SW480 (cell line): Measurements from ENCODE around the gene MARS1.

ENCODE experiments used
- DNase-seq: peaks from one replicate; pipeline ENCODE4 v3.0.0-alpha.2; 2016; ENCODE audit warnings: low spot score

Gene MARS1

DNA sequence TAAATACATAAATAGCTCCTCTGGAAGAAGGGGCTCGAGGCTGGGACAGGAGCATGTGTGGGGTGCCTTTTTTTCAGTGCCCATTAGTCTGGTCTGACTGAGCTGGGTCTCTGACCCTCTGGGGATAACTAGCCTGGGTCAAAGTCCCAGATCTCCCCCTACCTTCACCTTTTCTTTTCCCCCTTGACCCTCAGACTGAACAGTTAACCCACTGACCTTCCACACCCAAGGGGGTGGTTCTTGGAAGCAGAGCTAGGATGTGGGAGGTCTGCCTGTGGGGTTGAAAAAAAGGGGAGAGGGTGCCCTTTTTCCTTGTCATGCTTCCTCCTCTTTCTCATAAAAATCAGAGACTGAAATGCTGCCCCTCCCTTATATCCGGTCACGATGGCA is 29.2 kb upstream of the MARS1 start:
- DNase-seq: no peak

DNA sequence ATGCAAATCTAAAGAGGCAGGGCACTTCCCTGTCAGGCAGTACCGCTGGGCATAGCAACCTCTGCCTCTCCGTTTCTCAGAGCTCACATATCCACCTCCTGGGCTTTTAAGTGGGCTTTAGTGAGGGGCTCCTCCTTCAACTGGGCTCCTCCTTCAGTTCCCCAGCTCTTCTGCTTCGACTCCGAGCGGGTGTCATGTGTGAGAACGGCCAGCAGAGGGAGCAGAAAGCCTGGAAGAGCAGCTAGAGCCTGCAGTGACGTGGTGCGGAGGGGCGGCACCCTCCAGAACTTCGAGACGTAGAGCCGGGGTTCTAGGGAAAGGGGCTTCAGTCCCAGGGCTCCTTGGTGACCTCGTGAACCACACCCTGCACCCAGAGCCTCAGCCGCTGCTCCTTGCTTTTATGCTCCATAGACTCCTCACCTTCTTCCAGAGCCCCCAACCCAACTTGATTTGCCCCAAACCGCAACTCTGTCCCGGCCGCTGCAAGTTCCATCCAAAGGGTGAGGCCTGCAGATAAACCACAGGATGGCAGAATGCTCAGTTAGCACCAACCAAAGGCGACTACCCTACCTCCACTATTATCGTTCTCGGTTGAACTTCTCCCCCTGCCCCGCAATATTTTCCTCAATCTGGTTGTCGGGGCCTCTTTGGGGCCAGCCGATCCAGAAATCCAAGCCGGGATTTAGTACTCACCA is 28.7 kb upstream of the MARS1 start:
- peak; percentile 94 for DNase-seq

DNA sequence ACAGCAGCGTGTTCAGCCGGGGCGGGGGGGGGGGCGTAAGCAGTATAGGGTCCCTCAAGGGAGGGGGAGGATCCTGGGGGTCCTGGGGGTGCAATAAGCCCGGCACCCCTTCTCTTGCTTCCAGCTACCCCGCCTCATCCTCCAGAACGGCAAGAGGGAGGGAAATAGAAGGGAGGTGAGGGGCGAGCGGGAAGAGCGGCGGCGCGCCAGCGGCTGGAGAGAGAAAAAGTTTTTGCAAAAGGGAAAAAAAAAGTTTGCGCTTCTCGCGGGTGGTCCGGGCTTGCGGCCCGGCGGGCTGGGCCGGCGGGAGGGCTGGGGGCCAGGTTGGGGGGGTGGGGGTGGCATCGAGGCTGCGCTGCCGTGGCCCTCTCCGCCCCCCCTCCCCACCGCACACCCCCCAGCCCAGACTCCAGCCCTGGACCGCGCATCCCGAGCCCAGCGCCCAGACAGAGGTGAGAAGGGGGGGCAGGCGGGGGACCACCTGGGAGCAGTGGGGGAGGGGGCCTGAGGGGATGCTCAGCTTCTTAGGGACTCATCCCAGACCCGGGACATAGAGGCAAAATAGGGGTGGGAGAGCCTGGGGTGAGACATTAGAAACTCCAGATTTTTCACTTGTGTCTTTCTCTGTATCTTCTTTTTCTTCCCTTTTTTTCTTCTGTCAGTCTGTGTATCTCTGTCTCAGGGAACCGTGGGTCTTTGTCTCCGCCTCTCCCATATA is 28.0 kb upstream of the MARS1 start, which contains the start of gene GLI1:
Gene GLI1, plus strand, starts transcription at position 36 of the 718 bp plus-strand sequence. CDS start 3,907 bp downstream, outside the sequence.
- no peak for DNase-seq

DNA sequence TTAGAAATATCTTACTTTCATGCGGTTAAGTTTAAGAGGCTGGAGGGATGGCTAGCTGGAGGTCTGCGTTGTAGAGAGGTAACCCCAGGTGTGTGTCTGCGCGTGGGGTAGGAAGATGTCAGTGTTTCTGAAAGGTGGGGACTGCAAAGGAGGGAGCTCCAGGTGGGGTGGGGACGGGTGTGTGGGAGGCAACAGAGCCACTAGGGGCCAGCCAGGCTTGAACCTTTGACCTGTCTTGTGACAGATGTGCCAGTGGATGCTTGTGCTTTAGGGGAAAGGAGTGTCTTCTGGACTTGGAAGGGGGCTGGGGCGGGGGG is 27.4 kb upstream of the MARS1 start:
- peak; percentile 51 for DNase-seq

DNA sequence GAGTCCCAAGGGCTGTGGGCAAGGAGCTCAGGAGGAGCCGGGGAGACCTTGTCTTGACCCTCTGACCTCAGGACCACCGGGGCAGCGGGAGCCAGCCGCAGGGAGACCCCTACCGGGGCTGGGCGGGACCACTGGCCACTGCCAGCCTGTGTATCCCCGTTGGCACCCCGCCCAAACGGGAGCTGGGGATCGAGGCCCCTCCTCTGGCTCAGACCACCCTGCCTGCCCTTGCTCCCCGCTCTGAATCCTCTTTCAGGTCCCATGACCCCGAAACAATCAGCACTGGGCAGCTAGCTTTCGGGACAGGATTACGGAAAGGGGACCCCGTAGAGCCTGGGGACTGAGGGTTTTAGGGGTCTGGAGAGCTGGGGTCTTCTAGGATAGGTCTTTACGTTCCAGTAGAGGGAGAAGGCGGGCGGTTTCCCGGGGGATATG is 27.0 kb upstream of the MARS1 start:
- DNase-seq: no peak

DNA sequence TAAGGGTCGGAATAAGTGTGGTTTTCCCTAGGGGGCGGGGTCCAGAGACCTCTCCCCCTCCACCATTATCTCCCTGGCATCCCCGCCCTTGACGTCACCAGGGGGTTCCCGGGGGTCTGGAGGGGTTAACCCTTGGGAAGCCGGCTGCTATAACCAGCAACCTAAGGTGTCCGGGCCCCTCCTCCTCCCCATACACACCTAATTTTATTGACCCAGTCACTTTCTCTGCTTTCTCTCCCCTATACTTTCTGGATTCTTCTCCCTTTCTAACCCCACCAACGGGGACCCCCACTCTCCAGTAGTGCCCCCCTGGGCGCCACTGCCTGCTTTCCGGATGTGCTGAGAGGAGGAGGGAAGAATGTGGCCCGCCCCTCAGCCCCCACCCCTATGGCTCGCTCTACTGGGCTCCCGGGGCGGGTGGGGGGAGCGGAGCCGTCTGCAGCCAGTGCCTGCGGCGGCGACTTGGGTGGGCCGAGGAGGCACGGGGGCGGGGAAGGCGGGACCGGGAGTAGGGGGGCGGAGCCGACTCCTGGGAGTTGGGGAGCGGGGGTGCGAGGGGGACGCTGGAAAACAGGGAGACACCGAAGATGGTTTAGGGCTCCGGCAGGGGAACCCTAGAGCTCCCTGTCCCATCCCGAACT is 26.5 kb upstream of the MARS1 start:
- DNase-seq: peak; percentile 50

DNA sequence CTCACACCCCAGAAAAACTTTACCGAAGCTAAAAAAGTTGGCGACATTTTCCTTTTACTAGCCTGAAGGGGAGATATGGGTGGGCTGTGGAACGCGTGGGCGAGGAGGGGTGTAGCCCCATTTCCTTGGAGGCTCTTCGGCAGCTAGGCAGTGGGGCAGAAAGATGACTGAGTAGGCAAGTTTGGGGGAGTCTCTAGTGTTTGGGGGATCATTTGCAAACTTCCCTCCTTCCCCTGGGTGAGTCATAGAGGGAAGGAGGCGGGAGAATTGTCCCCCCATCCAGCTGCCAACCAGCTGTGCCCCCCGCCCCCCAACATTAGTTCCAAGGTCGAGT is 26.0 kb upstream of the MARS1 start:
- no peak for DNase-seq

DNA sequence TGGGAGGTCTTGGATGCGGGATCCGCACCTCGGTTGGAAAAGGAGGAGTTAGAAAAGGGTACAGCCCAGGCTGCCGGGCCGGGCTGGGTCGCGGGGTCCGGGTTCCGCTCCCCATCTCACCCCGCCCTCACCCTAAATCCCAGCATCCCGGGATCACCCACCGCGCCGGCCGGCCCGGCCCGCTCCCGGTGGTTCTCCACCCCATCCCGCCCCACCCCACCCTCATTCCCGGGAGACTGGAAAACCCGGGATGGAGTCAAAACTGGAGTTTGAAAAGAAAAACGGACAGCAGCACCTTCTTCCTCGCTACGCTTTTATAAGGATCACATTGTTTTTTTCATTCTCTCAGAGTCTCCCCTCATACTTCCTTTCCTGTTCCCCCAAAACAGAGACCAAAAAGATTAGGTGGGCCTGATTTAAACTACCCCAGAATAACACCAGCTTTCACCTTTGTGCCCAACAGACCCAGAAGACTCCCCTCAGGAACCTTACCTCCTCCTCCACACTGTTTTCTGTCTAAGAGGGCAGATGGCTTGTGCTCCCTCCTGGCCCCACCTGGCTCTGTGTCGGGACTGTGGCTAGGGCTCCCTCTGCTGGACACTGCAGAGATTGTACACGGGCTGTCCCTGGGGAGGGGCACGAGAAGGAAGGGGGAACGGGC is 25.5 kb upstream of the MARS1 start:
- DNase-seq: peak; percentile 95

DNA sequence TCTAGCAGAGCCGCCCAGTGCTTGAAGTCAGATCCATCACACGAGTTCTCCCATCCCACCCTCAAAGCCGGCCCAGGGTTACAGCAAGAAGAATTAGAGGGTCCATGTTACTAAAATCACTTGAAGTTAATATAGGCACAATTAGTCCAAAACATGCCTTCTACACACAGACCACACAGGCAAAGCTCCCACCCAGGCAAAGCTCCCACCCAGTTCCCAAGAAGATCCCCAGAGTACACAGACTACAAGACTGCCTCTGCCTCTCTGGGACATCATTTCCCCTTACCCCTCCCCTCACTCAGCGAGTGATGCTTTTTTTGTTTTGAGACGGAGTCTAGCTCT is 25.0 kb upstream of the MARS1 start:
- no peak for DNase-seq

DNA sequence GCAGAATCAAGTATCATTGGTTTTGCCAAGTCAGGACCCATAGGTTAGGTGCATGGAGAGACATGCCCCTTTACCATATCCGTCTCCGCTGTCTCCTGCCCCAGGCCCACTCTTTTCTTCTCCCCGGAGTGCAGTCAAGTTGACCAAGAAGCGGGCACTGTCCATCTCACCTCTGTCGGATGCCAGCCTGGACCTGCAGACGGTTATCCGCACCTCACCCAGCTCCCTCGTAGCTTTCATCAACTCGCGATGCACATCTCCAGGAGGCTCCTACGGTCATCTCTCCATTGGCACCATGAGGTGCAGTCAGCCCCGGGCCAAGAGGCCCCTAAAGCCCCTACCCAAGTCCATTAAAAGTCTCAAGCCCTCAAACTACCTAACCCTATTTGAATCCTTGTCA is 23.3 kb upstream of the MARS1 start:
- DNase-seq: no peak

DNA sequence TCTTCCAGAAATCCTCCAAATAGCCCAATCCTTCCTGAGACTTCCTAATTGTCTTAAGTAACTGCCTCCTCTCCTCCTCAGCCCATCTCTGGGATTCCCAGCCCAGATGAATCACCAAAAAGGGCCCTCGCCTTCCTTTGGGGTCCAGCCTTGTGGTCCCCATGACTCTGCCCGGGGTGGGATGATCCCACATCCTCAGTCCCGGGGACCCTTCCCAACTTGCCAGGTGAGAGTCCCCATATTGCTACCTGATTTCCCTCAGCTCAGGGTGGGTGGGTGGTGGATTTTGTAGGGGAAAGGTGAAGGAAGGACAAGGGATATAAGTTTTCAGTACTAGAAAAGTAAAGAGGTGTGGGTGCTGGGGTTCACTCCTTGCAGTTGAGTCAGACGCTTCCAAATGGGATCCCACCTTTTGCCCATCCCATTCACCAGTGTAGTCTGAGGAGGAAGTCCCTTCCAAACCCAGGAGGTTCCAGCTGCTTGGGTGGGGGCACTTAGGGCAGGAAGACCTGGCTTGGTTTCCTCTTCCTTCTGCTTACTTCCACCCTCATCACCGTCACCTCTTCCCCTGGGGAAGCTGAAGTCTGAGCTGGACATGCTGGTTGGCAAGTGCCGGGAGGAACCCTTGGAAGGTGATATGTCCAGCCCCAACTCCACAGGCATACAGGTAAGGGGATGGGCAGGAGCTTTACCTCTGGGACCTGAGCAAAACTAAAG is 22.7 kb upstream of the MARS1 start:
- DNase-seq: no peak

DNA sequence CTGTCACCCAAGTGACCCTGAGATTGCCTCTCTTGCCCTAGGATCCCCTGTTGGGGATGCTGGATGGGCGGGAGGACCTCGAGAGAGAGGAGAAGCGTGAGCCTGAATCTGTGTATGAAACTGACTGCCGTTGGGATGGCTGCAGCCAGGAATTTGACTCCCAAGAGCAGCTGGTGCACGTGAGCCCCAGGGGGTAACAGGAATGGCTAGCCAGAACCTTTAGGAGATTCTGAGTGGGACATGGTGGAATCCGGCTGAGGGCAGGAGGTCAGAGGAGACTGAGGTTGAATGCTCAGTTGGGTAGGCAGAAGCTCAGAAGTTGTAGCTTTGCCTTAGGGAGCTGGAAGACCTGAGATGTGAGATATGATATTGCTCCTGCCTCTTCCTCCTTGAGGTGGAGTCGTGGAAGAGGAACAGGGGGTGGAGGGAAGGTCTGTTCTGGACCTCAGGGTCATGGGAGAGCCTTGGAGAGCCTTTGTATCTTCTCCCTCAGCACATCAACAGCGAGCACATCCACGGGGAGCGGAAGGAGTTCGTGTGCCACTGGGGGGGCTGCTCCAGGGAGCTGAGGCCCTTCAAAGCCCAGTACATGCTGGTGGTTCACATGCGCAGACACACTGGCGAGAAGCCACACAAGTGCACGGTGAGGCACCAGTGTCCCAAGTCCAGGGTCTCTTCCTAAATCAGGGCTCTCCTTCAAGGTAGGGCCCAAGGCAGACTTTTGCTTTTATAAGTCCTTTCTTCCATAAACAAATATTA is 21.9 kb upstream of the MARS1 start:
- DNase-seq: no peak

DNA sequence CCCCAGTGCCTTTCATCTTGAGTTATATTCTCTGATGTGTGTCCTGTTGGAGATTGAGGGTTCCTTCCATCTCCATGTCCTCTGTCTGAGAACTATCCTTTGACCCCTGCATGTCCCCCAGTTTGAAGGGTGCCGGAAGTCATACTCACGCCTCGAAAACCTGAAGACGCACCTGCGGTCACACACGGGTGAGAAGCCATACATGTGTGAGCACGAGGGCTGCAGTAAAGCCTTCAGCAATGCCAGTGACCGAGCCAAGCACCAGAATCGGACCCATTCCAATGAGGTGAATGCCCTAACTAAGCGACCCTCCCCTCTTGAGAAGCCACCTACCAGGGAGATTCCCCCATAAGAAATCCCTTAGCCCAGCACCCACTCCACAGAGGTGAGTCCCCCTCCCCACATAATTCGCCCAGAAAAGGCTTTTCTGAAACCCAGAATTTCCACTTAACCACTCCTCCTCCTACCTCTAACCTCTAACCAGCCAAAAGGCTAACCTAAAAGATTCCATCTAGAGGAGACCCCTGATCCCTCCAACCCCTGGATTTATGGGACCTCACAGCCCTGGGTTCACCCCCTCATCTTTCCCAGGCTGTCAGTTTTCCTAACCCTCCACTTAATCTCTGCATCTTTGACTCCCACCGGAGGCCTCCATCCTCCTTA is 20.5 kb upstream of the MARS1 start:
- DNase-seq: no peak

DNA sequence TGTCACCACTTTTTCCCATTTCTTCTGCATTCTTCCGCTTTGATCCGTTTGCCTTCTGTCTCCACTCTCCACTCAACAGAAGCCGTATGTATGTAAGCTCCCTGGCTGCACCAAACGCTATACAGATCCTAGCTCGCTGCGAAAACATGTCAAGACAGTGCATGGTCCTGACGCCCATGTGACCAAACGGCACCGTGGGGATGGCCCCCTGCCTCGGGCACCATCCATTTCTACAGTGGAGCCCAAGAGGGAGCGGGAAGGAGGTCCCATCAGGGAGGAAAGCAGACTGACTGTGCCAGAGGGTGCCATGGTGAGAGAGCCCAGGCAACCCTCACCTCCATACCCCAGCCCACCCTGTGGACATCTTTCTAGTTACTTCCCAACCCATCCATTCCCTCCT is 20.0 kb upstream of the MARS1 start:
- DNase-seq: no peak

DNA sequence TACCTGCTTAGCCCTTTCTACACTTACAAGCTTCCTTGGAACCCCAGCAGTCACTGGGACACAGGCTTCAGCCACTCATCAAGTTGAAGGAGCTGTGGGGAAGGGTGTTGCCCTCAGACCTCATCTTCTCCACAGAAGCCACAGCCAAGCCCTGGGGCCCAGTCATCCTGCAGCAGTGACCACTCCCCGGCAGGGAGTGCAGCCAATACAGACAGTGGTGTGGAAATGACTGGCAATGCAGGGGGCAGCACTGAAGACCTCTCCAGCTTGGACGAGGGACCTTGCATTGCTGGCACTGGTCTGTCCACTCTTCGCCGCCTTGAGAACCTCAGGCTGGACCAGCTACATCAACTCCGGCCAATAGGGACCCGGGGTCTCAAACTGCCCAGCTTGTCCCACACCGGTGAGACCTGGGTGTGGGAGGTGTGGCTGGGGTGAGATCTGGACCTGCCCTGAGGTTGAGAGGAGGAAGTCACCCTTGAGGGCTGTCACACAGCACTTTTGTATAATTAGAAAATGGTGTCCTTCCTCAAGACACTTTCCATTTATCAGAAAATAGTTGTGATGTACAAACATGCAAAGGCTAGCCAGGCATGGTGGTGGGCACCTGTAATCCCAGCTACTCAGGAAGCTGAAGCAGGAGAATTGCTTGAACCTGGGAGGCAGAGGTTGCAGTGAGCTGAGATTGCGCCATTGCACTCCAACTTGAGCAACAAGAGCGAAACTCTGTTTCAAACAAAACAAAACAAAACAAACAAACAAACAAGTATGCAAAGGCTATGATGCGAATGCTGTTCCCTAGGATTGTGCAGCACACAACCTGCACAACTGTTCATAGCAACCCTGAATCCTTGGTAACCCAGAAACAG is 18.3 kb upstream of the MARS1 start:
- DNase-seq: no peak

DNA sequence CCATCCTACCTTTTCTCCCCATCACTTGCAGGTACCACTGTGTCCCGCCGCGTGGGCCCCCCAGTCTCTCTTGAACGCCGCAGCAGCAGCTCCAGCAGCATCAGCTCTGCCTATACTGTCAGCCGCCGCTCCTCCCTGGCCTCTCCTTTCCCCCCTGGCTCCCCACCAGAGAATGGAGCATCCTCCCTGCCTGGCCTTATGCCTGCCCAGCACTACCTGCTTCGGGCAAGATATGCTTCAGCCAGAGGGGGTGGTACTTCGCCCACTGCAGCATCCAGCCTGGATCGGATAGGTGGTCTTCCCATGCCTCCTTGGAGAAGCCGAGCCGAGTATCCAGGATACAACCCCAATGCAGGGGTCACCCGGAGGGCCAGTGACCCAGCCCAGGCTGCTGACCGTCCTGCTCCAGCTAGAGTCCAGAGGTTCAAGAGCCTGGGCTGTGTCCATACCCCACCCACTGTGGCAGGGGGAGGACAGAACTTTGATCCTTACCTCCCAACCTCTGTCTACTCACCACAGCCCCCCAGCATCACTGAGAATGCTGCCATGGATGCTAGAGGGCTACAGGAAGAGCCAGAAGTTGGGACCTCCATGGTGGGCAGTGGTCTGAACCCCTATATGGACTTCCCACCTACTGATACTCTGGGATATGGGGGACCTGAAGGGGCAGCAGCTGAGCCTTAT is 17.4 kb upstream of the MARS1 start:
- DNase-seq: no peak

DNA sequence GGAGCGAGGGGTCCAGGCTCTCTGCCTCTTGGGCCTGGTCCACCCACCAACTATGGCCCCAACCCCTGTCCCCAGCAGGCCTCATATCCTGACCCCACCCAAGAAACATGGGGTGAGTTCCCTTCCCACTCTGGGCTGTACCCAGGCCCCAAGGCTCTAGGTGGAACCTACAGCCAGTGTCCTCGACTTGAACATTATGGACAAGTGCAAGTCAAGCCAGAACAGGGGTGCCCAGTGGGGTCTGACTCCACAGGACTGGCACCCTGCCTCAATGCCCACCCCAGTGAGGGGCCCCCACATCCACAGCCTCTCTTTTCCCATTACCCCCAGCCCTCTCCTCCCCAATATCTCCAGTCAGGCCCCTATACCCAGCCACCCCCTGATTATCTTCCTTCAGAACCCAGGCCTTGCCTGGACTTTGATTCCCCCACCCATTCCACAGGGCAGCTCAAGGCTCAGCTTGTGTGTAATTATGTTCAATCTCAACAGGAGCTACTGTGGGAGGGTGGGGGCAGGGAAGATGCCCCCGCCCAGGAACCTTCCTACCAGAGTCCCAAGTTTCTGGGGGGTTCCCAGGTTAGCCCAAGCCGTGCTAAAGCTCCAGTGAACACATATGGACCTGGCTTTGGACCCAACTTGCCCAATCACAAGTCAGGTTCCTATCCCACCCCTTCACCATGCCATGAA is 16.8 kb upstream of the MARS1 start:
- DNase-seq: no peak

DNA sequence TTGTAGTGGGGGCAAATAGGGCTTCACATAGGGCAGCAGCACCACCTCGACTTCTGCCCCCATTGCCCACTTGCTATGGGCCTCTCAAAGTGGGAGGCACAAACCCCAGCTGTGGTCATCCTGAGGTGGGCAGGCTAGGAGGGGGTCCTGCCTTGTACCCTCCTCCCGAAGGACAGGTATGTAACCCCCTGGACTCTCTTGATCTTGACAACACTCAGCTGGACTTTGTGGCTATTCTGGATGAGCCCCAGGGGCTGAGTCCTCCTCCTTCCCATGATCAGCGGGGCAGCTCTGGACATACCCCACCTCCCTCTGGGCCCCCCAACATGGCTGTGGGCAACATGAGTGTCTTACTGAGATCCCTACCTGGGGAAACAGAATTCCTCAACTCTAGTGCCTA is 16.2 kb upstream of the MARS1 start:
- DNase-seq: no peak

DNA sequence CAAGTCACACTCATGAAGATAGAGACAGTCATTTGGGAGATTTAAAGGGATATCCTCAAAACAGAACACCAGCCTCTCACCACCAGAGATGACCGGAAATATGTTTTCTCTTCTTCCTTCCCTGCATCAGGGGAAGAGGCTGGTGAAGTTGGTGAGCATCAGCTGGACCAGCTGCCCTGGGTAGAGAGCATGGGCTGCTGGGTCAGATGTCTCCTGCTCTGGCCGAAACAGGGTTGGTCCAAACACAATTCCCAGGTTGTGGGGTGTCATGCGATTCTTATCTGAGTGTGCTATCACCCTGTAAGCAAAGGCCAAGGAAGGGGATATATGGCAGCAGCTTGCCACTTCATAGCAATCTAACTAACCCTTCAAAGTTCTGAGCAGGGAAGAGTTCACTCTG is 15.5 kb upstream of the MARS1 start:
- DNase-seq: no peak
